Stimulated activated CD8-positive, alpha-beta memory T cell treated with anti-CD3 and anti-CD28 coated beads, Interleukin-7, amount 100 ng/mL, for 1 hour (primary cell): Measurements from ENCODE around the gene SIMC1.
"Not testable (repeated sequence)": the region's sequence is repeated elsewhere in the genome, so short reads cannot be mapped to it uniquely, and the experiment has no call there.

ENCODE experiments used
- DNase-seq, 2 donors: peaks; one replicate each; pipeline ENCODE4 v3.0.0-alpha.2; 2020; ENCODE audit warnings: low read depth in 2 of 2

SIMC1 gene

GRCh38 chr5:176290057-176290840 lies 52.0 kb downstream of the SIMC1 start:
- DNase-seq, result not testable (repeated sequence)

GRCh38 chr5:176305356-176305755 lies 67.1 kb downstream of the SIMC1 start:
- not testable (repeated sequence) for DNase-seq

- DNase-seq, result no peak
Observed at GRCh38 chr5:176317534-176318374, 79.5 kb downstream of the SIMC1 start.

- DNase-seq, result no peak
Observed at GRCh38 chr5:176319827-176320554, 81.8 kb downstream of the SIMC1 start.

GRCh38 chr5:176320577-176320976 lies 82.4 kb downstream of the SIMC1 start:
- no peak for DNase-seq

GRCh38 chr5:176334031-176334770 lies 96.0 kb downstream of the SIMC1 start:
- no peak for DNase-seq

- no peak for DNase-seq
Observed at GRCh38 chr5:176337913-176338312, 99.7 kb downstream of the SIMC1 start.

- DNase-seq, result no peak
Observed at GRCh38 chr5:176339304-176339703, 101.1 kb downstream of the SIMC1 start.

GRCh38 chr5:176341325-176342157 lies 103.3 kb downstream of the SIMC1 start:
- no peak for DNase-seq

- DNase-seq, result no peak
Observed at GRCh38 chr5:176342158-176342483, 103.9 kb downstream of the SIMC1 start.

GRCh38 chr5:176342766-176343458 lies 104.7 kb downstream of the SIMC1 start:
- DNase-seq, result no peak

GRCh38 chr5:176350416-176350815 lies 112.2 kb downstream of the SIMC1 start:
- DNase-seq, result no peak

- no peak for DNase-seq
Observed at GRCh38 chr5:176352116-176352878, 114.1 kb downstream of the SIMC1 start.

- DNase-seq, result no peak
Observed at GRCh38 chr5:176353533-176353932, 115.3 kb downstream of the SIMC1 start.

GRCh38 chr5:176355400-176356178 lies 117.4 kb downstream of the SIMC1 start:
- DNase-seq, result no peak

- DNase-seq, result no peak
Observed at GRCh38 chr5:176356179-176356566, 117.9 kb downstream of the SIMC1 start.

- no peak for DNase-seq
Observed at GRCh38 chr5:176359658-176360057, 121.4 kb downstream of the SIMC1 start.

GRCh38 chr5:176360894-176361436 lies 122.7 kb downstream of the SIMC1 start:
- no peak for DNase-seq
